Karpas-422 (cell line): Measurements from ENCODE around the gene TMEM220. TPM values are rescaled to one million over a fixed set of nuclear protein-coding genes. Genes with fewer than 3 reads are reported as not detected.
"Not testable (repeated sequence)": the region's sequence is repeated elsewhere in the genome, so short reads cannot be mapped to it uniquely, and the experiment has no call there.

Experiments used
- DNase-seq: peaks from one replicate; pipeline ENCODE4 v3.0.0-alpha.2; 2015
- H2AFZ ChIP-seq: fragments of 200-600 bp; sonication (generic); 2 replicates; pipeline ENCODE4 v1.6.1; 2014; ENCODE audit warnings: antibody characterized with exemption, low read length, mixed read lengths
- H3K27ac ChIP-seq: fragments of 200-600 bp; sonication (generic); 2 replicates; pipeline ENCODE4 v1.5.1; 2014; ENCODE audit warnings: mild to moderate bottlenecking, low read length, moderate library complexity
- H3K27me3 ChIP-seq: fragments of 200-600 bp; sonication (generic); 2 replicates; pipeline ENCODE4 v1.6.1; 2014; ENCODE audit warnings: low read length, mixed read lengths
- H3K36me3 ChIP-seq: fragments of 200-600 bp; sonication (generic); 2 replicates; pipeline ENCODE4 v1.6.1; 2014; ENCODE audit warnings: low read length, mixed read lengths; ENCODE audit not compliant: insufficient read depth
- H3K4me1 ChIP-seq: fragments of 200-600 bp; sonication (generic); 2 replicates; pipeline ENCODE4 v1.6.1; 2014; ENCODE audit warnings: mild to moderate bottlenecking, low read length, mixed read lengths
- H3K4me2 ChIP-seq: fragments of 200-600 bp; sonication (generic); 2 replicates; pipeline ENCODE4 v1.6.1; 2014; ENCODE audit warnings: low read length, low read depth, mild to moderate bottlenecking; ENCODE audit not compliant: poor library complexity, severe bottlenecking
- H3K4me3 ChIP-seq: fragments of 200-600 bp; sonication (generic); 2 replicates; pipeline ENCODE4 v1.5.1; 2014; ENCODE audit warnings: mild to moderate bottlenecking, antibody characterized with exemption, low read length, mixed read lengths
- H3K79me2 ChIP-seq: fragments of 200-600 bp; sonication (generic); 2 replicates; pipeline ENCODE4 v1.6.1; 2014; ENCODE audit warnings: mild to moderate bottlenecking, low read length, mixed read lengths
- H3K9ac ChIP-seq: fragments of 200-600 bp; sonication (generic); 2 replicates; pipeline ENCODE4 v1.6.0; 2014; ENCODE audit warnings: low read length
- H3K9me2 ChIP-seq: fragments of 200-600 bp; sonication (generic), shearing (Covaris generic); replicated peaks from 2 replicates; pipeline ENCODE4 v1.6.0; 2014; ENCODE audit warnings: mild to moderate bottlenecking, low read length, moderate library complexity; ENCODE audit not compliant: insufficient read depth
- H3K9me3 ChIP-seq: fragments of 300-700, 200-600 bp; sonication (generic); 2 replicates; pipeline ENCODE4 v1.6.1; 2014; ENCODE audit warnings: low read length, mixed read lengths
- H4K20me1 ChIP-seq: fragments of 200-600 bp; sonication (generic); 2 replicates; pipeline ENCODE4 v1.6.1; 2014; ENCODE audit warnings: mild to moderate bottlenecking, antibody characterized with exemption, low read length, low read depth; ENCODE audit not compliant: insufficient read depth
- total RNA-seq: library from RNA; depleted of rRNA; stranded (reverse); fragments of >200 nt; shearing (Covaris generic); gene quantifications from 2 replicates; pipeline ENCODE4 v1.2.3, GENCODE V29; 2014; ENCODE audit warnings: low replicate concordance

Gene TMEM220
- total RNA-seq, 1 experiment from 2014 or later, result not detected

DNA sequence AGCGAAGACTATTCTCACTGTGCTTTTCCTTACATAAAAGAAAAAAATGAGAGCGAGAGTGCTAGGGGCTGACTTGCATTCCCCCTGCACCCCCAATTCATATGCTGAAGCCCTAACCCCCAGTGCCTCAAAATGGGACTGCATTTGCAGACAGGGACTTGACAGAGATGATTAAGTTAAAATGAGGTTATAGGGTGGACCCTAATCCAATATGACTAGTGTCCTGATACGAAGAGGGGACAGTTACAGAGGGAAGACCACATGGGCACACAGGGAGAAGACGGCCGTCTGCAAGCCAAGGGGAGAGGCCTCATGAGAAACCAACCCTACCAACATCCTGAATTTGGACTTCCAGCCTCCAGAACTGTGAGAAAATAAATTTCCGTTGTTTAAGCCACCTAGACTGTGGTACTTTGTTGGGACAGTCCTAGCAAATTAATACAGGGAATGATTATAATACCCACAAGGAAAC lies 1.6 kb upstream of the TMEM220 start:
- DNase-seq, result no peak

DNA sequence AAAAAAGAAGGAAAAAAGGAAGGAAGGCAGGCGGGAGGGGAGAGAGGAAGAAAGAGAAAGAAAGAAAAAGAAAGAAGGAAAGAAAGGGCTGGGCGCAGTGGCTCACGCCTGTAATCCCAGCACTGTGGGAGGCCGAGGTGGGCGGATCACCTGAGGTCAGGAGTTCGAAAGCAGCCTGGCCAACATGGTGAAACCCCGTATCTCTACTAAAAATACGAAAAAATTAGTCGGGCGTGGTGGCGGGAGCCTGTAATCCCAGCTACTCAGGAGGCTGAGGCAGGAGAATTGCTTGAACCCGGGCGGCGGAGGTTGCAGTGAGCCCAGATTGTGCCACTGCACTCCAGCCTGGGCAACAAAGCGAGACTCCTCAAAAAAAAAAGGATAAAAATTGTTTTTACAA lies 424 bp upstream of the TMEM220 start:
- peaks cover 12% of the 10 kb centered on the region for H3K4me1 ChIP-seq
- not testable (repeated sequence) for DNase-seq, H2AFZ ChIP-seq, H4K20me1 ChIP-seq, H3K27me3 ChIP-seq, H3K9ac ChIP-seq, H3K27ac ChIP-seq, H3K9me3 ChIP-seq, H3K4me2 ChIP-seq, H3K4me3 ChIP-seq, H3K36me3 ChIP-seq, H3K79me2 ChIP-seq, H3K9me2 ChIP-seq

More for the DNA sequence above, 1.6 kb upstream of the TMEM220 start:
- Histone ChIP-seq H4K20me1 (no peaks in the 10 kb centered on the region), H3K9ac (no peak overlapping the region), H3K9me3 (no peaks in the 10 kb centered on the region), H3K9me2 (no peaks in the 10 kb centered on the region), H3K79me2 (no peaks in the 10 kb centered on the region), H2AFZ (no peak overlapping the region), H3K4me3 (no peak overlapping the region), H3K4me1 (peaks cover 10% of the 10 kb centered on the region), H3K4me2 (no peak overlapping the region), H3K36me3 (no peaks in the 10 kb centered on the region), H3K27ac (no peak overlapping the region), H3K27me3 (no peaks in the 10 kb centered on the region)

DNA sequence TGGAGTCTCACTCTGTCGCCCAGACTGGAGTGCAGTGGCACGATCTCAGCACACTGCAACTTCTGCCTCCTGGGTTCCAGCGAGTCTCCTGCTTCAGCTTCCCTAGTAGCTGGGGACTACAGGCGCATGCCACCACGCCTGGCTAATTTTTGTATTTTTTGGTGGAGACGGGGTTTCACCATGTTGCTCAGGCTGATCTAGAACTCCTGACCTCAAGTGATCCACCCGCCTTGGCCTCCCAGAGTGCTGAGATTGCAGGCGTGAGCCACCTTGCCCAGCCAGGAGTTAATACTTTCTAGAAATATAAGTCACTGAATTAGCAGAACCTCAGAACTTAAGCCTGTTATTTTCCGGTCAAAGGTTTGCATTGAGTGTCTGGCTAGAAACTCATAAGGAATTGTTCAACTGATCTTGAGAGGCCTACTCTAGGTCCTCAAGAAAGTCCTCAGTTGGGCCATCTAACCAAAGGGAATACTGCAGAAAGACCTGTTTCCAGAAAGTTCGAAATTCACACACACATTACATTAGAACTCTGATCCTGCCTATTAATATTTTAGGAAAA lies 1.4 kb downstream of the TMEM220 start:
- H3K27ac ChIP-seq, result no peak overlapping the region
- no peaks in the 10 kb centered on the region for H3K36me3 ChIP-seq
- no peaks in the 10 kb centered on the region for H3K79me2 ChIP-seq
- no peak overlapping the region for H3K4me2 ChIP-seq
- no peaks in the 10 kb centered on the region for H4K20me1 ChIP-seq
- DNase-seq, result no peak
- H3K9me3 ChIP-seq, result no peaks in the 10 kb centered on the region
- no peak overlapping the region for H2AFZ ChIP-seq
- H3K4me3 ChIP-seq, result no peak overlapping the region
- H3K9ac ChIP-seq, result no peak overlapping the region
- H3K9me2 ChIP-seq, result no peaks in the 10 kb centered on the region
- peaks cover 12% of the 10 kb centered on the region for H3K4me1 ChIP-seq
- H3K27me3 ChIP-seq, result no peaks in the 10 kb centered on the region

DNA sequence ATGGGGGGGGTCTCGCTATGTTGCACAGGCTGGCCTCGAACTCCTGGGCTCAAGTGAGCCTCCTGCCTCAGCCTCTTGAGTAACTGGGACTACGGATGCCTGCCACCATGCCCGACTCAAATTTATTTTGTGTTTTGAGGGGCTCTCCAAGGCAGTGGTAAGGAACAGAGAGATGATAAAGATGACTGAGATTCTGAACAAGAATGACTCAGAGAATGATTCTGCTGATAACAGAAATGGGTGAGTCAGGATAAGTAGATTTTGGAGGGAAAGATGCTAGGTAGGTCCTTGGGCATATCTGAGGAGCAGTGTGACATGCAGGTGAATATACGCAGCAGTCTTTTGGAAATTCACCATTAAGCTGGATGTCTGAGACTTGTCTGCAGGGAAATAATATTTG lies 2.6 kb downstream of the TMEM220 start:
- H3K9me3 ChIP-seq, result no peaks in the 10 kb centered on the region
- no peak for DNase-seq
- H3K4me1 ChIP-seq, result 0 out of 2 replicates have a peak, but pooled peaks cover 3% of the 10 kb centered on the region
- H3K4me3 ChIP-seq, result no peak overlapping the region
- H3K9ac ChIP-seq, result no peak overlapping the region
- H3K4me2 ChIP-seq, result no peak overlapping the region
- H3K36me3 ChIP-seq, result no peaks in the 10 kb centered on the region
- no peaks in the 10 kb centered on the region for H3K9me2 ChIP-seq
- no peaks in the 10 kb centered on the region for H4K20me1 ChIP-seq
- no peaks in the 10 kb centered on the region for H3K27me3 ChIP-seq
- no peak overlapping the region for H2AFZ ChIP-seq
- no peak overlapping the region for H3K27ac ChIP-seq
- H3K79me2 ChIP-seq, result no peaks in the 10 kb centered on the region

DNA sequence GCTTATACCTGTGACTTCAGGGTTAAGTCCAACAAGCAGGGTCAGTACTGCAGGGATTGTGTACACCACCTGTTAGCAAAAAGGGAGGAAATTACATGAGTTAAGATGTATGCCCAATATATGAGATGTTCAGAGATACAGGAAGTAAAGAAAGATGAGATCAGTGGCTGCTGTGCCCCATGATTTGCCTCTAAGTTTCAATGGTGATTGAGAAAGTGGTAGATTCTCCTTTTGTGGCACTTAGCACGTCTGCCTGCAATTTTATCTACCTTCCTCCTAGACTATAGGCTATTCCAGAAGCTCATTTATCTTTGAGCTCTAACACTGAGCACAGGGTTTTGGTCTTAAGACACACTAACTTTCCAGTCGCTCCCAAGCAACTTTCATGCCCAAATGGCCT lies 3.6 kb downstream of the TMEM220 start:
- Histone ChIP-seq H3K4me1 (0 out of 2 replicates have a peak, but pooled peaks cover 3% of the 10 kb centered on the region), H3K9ac (no peak overlapping the region), H3K27ac (no peak overlapping the region), H3K79me2 (no peaks in the 10 kb centered on the region), H3K36me3 (no peaks in the 10 kb centered on the region), H3K9me2 (no peaks in the 10 kb centered on the region), H3K27me3 (no peaks in the 10 kb centered on the region), H3K9me3 (no peaks in the 10 kb centered on the region), H3K4me2 (no peak overlapping the region), H2AFZ (no peak overlapping the region), H3K4me3 (no peak overlapping the region), H4K20me1 (no peaks in the 10 kb centered on the region)
- DNase-seq, result no peak

DNA sequence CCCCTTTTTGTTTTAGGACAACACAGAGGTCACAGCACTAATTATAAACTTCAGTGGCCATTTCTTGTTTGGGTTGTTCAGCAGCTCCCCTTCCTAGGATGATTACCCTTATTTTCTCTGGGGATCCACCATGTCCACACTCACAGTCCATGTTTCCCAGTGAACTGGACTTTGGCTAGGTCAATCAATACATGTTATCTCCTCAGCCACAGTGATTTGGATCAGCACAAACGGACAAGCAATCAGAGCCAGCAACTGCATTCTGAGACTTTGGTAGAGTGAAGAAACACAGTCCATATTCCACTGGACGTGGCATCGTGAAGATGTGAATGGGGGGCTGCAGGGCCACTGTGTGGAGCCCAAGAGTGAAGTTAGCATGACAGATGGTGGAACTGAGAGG lies 4.6 kb downstream of the TMEM220 start:
- Histone ChIP-seq H4K20me1 (no peaks in the 10 kb centered on the region), H3K36me3 (no peaks in the 10 kb centered on the region), H3K9me3 (no peaks in the 10 kb centered on the region), H3K4me1 (0 out of 2 replicates have a peak, but pooled peaks cover 3% of the 10 kb centered on the region), H3K9ac (no peak overlapping the region), H3K27me3 (no peaks in the 10 kb centered on the region), H3K79me2 (no peaks in the 10 kb centered on the region), H3K9me2 (no peaks in the 10 kb centered on the region), H3K4me3 (no peak overlapping the region), H3K4me2 (no peak overlapping the region), H3K27ac (no peak overlapping the region), H2AFZ (no peak overlapping the region)
- no peak for DNase-seq

DNA sequence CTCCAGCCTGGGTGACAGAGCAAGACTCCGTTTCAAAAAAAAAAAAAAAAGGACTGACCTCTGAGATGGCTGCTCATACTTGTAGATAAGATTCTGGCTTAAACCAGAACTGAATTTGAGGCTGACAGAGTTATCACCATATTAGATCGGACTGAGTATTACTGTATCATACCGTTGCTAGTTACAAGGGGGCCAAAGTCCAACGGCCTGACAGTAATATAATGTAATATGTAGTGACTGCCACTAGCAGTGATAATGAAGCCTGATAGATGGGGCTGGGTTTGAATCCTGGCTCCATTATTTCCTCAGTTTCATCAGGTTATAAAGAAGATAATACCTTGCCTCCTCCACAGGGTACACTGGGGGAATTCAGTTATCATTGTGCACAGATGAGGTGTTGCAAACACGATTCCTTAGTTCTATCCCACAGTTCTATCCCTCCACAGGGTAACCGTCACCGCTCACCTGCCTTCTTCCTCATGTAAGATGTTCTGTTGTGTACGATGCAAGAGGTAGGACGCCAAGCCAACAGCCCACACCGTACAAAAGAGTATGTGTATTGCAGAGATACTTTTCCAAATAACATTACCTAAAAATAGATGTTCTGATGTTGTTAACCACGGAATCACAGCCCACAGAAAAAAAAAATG lies 5.2 kb downstream of the TMEM220 start:
- H3K4me1 ChIP-seq, result 0 out of 2 replicates have a peak, but pooled peaks cover 3% of the 10 kb centered on the region
- H3K36me3 ChIP-seq, result no peaks in the 10 kb centered on the region
- H3K4me2 ChIP-seq, result no peak overlapping the region
- H3K9ac ChIP-seq, result no peak overlapping the region
- no peak overlapping the region for H3K4me3 ChIP-seq
- no peak overlapping the region for H3K27ac ChIP-seq
- no peaks in the 10 kb centered on the region for H3K27me3 ChIP-seq
- no peak for DNase-seq
- no peaks in the 10 kb centered on the region for H3K9me2 ChIP-seq
- no peaks in the 10 kb centered on the region for H3K9me3 ChIP-seq
- no peaks in the 10 kb centered on the region for H4K20me1 ChIP-seq
- H3K79me2 ChIP-seq, result no peaks in the 10 kb centered on the region
- H2AFZ ChIP-seq, result no peak overlapping the region

DNA sequence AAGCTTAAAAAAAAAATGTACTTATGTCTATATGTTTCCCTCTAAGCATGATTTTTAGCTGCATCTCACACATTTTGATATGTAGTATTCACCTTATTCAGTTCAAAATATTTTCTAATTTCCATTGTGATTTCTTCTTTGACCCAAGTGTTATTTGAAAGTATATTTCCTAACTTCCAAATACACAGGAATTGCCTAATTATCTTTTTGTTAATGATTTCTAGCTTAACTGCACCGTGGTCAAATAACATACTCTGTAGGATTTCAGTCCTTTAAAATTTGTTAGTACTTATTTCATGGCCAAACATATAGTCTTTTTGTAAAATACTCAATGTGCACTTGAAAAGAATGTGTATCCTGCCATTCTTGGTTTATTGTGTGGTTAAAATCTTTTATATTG lies 11.3 kb downstream of the TMEM220 start:
- Histone ChIP-seq H3K4me2 (no peak overlapping the region), H3K27me3 (no peaks in the 10 kb centered on the region), H3K79me2 (no peaks in the 10 kb centered on the region), H3K4me1 (no peaks in the 10 kb centered on the region), H3K27ac (no peak overlapping the region), H3K9ac (no peak overlapping the region), H3K4me3 (no peak overlapping the region), H3K36me3 (no peaks in the 10 kb centered on the region), H4K20me1 (no peaks in the 10 kb centered on the region), H3K9me2 (no peaks in the 10 kb centered on the region), H2AFZ (no peak overlapping the region), H3K9me3 (no peaks in the 10 kb centered on the region)
- no peak for DNase-seq
